Fibroblast of villous mesenchyme (primary cell): Measurements from ENCODE around the gene NFKBIE. TPM values are rescaled to one million over a fixed set of nuclear protein-coding genes. Genes with fewer than 3 reads are reported as not detected.
A peak's percentile ranks its signal among the peaks of the same experiment; 100 is the strongest.

Experiments
- DNase-seq: peaks from one replicate; pipeline ENCODE4 v3.0.0-alpha.2; 2010; ENCODE audit warnings: low read depth
- H3K4me3 ChIP-seq: 2 replicates; pipeline ENCODE4 v1.5.1; 2011; ENCODE audit warnings: low read depth, mild to moderate bottlenecking, low read length
- CTCF ChIP-seq: IDR thresholded peaks from 2 replicates; pipeline ENCODE4 v1.5.1; 2012; ENCODE audit warnings: low read depth, mild to moderate bottlenecking, low read length; ENCODE audit not compliant: insufficient read depth
- total RNA-seq: library from RNA; depleted of rRNA; stranded (reverse); fragments of >200 nt; gene quantifications from 2 replicates; pipeline ENCODE4 v1.2.3, GENCODE V29; 2012

The NFKBIE gene
- total RNA-seq, 1 donor, result 17.7 TPM

GRCh38 chr6:44276667-44277640 is 11.6 kb upstream of the NFKBIE start:
- no peak overlapping the region for H3K4me3 ChIP-seq
- no peak for DNase-seq
- no peak for TF ChIP-seq CTCF

- DNase-seq, result no peak
- no peak for TF ChIP-seq CTCF
- H3K4me3 ChIP-seq, result peak overlapping the region; percentile 12
Observed at GRCh38 chr6:44275749-44276648, 10.6 kb upstream of the NFKBIE start.

- H3K4me3 ChIP-seq, result no peak overlapping the region
- no peak for DNase-seq
- TF ChIP-seq CTCF, result no peak
Observed at GRCh38 chr6:44275271-44275748, 10.0 kb upstream of the NFKBIE start.

GRCh38 chr6:44273617-44274016 is 8.3 kb upstream of the NFKBIE start:
- no peak for DNase-seq
- H3K4me3 ChIP-seq, result no peak overlapping the region
- TF ChIP-seq CTCF, result no peak

- TF ChIP-seq CTCF, result no peak
- no peak for DNase-seq
Observed at GRCh38 chr6:44272999-44273566, 7.7 kb upstream of the NFKBIE start.

GRCh38 chr6:44272529-44272928 is 7.2 kb upstream of the NFKBIE start:
- no peak for DNase-seq
- no peak for TF ChIP-seq CTCF

More at GRCh38 chr6:44272999-44273566, 7.7 kb upstream of the NFKBIE start:
- H3K4me3 ChIP-seq, result no peak overlapping the region

More at GRCh38 chr6:44272529-44272928, 7.2 kb upstream of the NFKBIE start:
- no peak overlapping the region for H3K4me3 ChIP-seq
